ENCODE data around the gene MTUS2. TPM values are rescaled to one million over a fixed set of nuclear protein-coding genes. Genes with fewer than 3 reads are reported as not detected.

The MTUS2 gene
- total RNA-seq, 1 experiment from 2014 or later = 0.10 TPM

DNA sequence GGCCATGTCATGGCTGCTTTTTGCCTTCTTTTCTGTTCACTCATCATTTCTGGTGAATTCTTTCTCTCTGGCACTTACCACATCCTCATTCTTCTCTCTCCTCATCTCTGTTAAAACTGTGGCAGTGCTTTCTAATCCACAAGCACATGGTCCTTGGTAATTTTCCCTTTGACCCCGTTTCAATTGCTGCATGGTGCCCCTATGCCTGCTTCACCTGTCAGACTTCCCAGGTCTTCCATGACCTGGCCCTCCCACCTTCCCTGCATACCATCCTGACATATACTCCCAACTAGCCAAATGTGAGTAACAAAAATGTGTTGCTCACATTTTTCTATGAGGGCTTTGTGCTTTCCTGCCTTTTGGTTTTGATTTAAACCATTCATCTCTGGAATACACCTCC, 286.5 kb downstream of the MTUS2 start:
- no peak for DNase-seq (ENCODE audit: low spot score)

DNA sequence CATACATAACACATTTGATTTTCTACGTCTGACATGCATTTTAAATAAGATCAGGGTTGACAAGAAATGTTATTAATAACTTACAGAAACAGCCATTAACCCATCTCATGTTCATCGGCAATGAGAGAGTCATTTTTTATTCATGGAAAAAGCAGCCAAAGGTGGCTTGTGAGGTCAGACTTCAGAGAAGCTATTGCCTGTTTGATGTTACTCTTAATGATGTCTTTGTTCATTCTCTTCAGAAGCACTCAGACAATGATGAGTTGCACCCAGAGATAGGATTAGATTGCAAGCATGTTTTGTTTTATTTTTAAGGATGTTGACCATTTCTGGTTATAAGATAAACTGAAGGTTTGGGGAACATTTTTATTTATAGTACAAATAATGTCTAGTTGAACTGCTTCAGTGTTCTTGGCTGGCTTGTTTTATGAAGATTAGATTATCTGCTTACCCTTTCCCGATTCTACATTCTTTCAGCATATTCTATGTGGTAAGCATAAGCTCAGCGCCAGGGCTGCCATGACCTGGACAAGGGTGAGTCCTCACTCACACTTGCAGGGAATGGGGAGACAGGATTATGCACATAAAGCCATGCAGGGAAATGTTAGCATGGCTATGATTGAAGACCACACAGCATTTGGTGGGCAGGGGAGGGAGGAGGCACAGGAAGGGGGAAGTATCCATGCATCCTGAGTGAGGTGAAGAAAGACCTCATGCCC, 288.1 kb downstream of the MTUS2 start:
- DNase-seq (ENCODE audit: low spot score) = no peak

DNA sequence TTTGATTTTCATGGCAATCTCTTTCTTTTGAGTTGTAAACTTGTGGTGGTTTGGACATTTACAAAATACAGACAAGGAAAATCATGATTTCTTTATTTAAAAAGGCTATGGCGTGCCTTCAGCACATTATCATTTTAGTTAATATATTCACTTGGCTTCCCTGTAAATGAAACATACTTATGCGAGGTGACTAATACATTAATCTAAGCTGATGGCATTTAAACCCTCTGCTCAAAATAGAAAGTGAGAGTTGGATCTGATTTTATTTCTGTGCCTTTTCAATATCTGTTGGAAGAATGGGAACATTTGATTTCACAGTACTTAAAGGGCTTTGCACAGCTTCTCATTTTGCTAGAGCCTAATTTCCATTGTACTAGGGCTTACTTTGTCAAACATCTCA, 289.8 kb downstream of the MTUS2 start:
- no peak for DNase-seq (ENCODE audit: low spot score)

DNA sequence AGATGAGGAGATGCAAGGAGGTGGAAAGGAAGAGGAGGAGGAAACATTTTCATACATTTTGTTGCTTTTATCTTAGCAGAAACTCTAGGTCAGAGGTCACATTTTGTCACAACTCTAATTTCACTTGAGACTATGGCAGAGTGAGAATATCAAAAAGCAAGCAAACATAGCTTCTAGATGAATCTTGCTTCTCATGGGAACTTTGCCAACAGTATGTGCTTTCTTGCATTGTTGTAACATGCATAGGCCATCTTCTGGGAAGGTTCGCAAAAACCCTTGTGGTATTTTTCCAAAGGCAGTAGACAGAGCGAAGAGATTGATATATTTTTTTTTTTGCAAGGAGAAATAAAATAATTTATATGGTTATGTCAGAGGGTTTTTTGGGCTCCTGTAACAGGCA, 291.3 kb downstream of the MTUS2 start:
- DNase-seq (ENCODE audit: low spot score) = no peak

DNA sequence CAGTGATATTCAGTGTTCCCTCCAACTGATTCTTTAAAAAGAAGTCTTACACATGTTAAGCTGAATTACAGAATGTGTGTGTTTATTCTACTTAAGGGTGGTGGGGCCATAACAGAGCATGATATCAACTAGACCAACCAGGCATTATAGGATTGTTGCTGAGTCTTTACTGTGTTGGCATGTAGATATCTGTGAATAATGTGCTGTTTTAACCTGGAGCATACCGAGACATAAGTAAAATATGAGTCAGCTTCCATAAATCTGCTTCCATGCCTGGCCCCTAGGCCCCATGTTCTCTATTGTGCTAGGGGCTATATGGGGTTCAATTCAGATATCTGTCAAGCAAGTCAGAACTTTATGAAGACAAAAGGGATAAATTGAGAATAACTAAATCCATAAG, 295.7 kb downstream of the MTUS2 start:
- DNase-seq (ENCODE audit: low spot score) = no peak

DNA sequence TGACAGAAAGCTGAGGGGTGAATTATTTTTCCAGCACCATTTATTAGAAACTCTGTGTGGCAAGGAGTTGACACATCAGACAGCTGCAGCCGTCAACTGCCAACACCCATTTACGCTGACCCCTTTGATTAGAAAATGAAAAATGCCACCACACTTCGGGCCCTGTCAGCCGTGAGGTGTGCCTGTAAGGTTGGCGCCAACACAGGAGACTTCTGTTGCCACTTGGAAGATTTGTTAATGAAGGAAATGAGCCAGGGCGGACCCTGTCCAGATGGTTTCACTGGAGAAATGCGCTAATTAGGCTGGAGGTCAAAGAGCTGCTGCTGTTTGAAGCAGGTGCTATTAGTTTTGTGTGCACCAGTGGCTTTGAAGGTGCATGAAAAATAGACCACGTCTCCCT, 297.5 kb downstream of the MTUS2 start:
- no peak for DNase-seq (ENCODE audit: low spot score)

DNA sequence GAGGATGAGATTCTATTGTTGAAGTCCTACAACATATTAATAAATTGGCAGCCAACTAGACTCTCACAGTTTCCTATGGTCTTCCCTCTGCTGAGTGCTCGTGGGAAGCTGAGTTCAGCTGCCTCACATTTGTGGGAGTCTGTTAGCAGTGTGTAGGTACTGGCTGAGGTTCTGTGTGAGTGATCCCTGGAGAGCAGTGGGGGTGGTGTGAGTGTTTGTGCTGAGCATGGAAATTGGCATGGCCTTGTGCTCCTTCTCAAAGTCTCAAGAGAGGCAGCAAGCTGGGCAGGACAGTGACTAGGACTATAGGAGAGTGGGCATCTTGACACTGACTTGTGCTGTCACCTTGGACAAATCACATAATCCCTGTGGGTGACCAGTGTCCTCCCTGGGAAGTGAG, 298.3 kb downstream of the MTUS2 start:
- DNase-seq (ENCODE audit: low spot score) = no peak

DNA sequence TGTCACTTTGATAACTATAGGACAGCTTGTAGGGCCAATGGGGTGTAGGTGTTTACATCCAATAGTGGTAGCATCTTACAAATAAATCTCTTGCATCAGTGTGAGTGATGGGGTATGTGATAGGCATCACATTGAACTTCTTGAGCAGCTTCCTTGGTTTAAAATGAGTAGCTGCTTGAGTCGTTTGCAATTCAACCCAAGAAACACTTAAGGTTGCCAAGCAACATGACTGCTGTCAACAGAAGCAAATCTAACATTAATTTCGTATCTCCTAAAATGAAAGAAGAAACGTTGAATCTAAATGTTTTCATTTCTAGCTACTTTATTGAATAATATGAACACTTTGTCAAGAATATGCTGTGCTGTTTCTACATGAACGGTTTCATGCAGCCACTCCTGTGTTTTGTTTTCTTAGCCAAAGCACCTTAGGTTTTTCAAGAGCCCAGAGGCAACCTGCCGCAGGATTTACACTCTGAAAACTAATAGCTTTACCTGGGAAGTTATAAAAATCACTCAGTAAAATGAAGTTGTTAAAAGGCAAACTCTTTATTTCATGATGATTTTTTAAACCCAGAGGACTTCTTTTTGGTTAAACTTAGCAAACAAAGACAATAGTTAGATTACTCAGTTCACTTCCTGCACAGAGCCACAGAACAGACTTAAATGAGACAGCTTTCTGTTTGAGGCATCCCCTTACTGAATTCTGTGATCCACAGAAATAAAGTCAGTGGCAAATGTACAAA, 305.2 kb downstream of the MTUS2 start:
- DNase-seq (ENCODE audit: low spot score) = no peak

DNA sequence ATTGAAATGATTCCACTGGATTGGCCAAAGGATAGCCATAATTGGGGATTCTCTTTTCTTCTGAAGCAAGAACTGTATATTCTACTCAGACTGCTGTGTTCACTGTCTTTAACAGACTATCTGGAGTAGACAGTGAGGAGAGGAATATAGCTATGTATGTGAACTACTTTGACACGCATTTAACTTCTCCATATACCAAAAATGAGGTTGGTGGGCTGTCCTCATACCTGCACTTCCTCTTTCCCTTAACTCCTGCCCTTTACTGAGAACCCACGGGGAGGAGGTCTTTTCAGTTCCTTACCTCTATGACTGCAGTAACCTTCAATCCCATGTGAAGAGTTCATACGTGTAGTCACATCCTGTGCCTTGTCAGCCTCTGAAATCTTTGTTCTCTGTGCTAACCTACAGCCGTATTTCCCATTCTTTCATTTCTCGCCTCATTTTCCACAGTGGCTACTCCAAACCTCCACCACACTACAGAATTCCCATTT, 305.8 kb downstream of the MTUS2 start:
- no peak for DNase-seq (ENCODE audit: low spot score)

DNA sequence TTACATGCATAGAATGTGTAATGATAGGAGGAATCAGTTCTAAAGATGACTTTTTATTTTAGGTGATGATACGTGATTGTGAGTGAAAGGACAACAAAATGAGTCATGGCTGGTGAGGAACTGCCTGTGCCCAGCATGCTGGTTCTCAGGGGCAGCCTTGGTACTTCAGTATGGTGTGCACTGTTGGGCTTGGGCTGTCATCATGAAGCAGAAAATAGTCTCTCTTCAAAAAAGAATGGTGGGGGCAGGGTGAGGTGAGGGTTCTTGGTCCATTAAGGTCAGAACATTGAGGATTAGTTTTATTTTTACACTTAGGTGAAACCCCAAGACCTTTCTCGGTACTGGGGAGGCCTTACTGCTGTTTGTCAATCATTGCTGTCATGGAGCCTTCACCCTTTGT, 309.5 kb downstream of the MTUS2 start:
- DNase-seq (ENCODE audit: low spot score) = no peak

DNA sequence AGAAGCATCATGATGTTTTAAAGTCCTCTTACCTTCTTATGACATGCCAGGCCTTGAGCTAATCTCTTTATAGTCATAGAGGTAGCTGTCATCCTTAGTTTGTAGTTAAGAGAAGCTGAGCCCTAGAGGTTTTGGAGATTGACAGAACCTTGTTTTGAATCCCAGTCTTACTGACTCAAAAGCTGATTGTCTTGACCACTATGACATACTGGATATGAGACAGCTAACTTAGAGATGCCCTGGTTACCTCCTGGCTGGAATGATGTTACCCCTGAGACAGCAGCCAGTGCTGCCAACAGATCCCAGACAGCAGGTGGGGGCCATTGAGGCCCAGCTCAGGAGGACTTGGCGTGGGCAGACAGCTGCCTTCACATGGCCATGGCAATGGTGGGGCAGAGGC, 311.0 kb downstream of the MTUS2 start:
- DNase-seq (ENCODE audit: low spot score) = no peak

DNA sequence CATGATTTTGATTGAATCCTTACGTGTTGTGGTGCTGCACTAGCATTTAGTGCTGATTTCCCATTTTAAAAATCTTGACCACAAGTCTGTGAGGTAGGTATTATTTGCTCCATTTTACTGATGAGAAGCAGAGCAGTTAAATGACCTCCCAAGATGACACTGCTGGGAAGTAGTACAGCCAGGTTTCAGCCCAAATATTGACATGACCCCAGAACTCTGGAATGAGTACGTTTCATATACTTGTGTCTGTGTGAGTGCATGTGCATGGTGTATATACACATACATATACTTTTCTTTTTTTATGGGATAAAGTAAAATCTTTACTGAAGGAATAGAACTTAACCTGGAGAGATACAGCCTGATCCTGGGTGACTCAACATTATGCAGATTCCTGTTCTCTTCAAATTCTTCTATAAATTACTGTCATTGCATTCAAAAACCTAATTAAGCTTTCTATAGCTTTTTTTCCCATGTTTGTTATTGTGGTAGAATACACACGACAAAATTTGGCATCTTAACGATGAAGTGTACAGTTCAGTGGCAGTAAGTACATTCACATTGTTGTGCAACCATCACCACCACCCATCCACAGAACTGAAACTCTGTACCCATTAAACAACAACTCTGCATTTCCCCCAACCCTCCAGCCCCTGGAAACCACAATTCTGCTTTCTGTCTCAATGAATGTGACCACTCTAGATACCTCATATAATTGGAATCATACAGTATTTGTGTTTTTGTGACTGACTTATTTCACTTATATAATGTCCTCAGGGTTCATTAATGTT, 311.9 kb downstream of the MTUS2 start:
- no peak for DNase-seq (ENCODE audit: low spot score)

DNA sequence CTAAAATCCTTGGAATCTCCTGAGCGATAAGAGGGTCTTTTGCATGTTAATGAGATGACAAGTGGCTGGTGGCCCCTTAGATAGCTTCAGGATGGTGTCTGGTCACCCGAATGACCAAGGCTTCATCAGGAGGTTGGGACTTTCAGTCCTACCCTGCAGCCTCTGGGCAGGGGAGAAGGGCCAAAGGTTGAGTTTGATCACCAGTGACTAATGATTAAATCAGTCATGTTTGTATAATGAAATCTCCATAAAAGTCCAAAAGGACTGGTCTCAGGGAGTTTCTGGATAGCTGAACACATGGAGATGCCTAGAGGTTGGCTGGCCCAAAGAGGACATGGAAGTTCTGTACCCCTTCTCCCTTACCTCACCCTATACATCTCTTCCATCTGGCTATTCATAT, 316.2 kb downstream of the MTUS2 start:
- DNase-seq (ENCODE audit: low spot score) = no peak

DNA sequence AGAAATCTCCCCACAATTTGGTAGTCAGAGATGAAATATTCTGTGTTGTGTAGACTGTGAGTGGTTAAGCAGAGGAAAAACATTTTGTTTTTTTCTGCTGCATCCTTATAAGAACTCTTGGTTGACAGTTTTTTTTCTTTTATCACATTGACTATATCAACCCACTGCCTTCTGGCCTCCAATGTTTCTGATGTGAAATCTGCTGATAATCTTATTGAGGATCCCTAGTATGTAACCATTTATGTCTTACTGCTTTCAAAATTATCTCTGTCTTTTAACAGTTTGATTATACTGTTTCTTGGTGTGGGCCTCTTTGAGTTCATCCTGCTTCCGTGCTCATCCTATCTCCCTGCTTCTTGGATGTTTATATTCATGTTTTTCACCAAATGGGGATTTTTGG, 316.9 kb downstream of the MTUS2 start:
- no peak for DNase-seq (ENCODE audit: low spot score)

DNA sequence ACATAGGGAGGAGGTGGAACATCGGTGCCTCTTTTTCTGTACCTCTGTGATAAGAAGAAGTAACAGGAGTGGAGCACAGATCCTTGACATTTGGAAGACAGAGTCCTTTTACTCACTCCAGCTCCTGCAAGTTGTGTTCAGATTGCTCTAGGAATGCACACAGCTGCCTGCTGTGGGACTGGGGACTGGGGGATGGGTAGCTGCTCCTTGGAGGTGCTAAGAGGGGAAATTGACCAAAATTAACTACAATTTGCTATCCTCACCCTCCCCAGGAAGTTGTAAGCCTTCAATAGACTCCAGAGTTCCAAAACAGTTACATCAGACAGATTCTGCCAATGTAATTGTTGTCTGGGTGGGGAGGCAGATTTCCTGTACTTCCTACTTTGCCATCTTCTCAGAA, 317.9 kb downstream of the MTUS2 start:
- DNase-seq (ENCODE audit: low spot score) = no peak

DNA sequence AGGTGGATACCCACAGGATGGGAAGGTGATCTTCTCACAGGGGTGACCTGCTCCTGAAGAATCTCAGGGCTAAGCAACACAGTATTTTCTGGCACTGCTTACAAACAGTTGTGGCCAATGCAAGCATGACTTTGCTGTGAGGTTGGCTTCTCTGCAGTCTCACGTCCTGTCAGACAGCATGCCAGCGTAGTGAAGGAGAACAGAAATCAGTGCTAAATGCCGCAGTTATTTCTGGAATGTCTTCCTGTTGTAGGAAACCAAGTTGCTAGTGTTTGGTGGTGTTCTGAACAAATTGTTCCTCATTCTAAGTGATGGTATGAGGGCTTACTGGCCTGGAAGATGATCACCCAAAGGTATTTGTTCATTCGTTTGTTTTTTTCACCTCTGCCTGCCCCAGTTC, 320.1 kb downstream of the MTUS2 start:
- peak; percentile 20 for DNase-seq (ENCODE audit: low spot score)

DNA sequence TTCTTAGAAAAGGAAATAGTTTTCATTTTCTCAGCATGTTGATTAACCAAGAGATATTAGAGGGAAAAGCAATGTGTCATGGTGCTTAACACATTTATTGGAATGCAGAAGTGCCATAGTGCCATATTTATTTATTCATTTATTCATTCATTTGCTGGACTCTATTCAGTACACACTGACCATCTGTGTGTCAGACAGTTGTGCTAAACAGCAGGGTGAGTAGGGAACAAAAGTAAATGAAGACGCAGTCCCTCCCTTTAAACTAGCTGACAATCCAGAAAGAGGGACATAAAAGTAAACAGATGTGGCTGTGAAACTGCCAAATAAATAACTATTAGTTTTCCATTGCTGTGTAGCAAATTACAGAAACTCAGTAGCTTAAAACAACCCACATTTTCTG, 323.7 kb downstream of the MTUS2 start:
- DNase-seq (ENCODE audit: low spot score) = no peak

DNA sequence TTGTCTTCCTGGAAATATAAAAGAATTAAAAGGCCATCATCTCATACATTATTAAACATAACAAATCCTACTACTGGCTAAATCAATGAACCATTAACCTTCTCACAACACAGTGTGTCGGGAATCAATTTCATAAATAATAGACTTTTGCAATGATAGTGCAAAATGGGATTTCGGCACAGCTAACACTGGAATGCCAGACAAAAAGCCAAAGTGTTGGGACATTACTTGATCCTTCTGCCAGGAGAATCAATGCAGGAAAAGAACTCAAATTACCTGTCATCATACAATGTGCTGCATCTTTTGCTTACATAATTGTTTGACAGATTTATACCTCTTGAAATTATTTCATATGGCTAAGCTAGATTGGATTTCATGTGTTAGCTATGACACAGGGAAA, 334.3 kb downstream of the MTUS2 start:
- no peak for DNase-seq (ENCODE audit: low spot score)

DNA sequence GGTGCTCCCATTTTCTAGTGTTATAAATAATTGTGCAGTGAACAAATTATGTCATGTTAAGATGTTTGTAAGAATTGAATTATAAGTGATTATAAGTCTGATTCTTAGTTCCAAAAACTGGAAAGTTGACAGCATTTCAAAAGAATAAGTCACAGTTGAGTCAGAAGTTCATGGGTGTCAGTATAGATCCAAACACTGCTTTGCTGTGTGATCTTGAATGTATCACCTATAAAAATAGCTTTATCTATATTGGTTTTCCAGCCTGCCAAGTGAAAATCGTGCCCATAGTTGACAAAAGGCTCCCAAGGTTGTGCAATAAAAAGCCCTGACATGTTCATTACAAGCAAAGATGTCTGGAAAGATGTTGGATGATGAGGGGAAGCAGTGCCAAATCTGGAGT, 336.0 kb downstream of the MTUS2 start:
- no peak for DNase-seq (ENCODE audit: low spot score)

DNA sequence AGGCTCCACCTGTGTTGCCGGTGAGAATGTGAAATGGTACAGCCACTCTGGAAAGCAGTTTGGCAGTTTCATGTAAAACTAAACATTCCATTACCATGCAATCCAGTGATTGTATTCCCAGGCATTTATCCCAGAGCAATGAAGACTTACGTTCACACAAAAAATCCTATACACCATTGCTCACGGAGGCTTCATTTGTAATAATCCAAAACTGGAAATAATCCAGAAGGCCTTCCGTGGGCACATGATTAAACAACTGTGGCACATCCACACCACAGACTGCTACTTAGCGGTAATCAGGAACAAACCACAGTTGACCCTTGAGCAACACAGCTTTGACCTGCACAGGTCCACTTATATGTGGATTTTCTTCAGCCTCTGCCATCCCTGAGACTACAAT, 339.7 kb downstream of the MTUS2 start:
- no peak for DNase-seq (ENCODE audit: low spot score)

DNA sequence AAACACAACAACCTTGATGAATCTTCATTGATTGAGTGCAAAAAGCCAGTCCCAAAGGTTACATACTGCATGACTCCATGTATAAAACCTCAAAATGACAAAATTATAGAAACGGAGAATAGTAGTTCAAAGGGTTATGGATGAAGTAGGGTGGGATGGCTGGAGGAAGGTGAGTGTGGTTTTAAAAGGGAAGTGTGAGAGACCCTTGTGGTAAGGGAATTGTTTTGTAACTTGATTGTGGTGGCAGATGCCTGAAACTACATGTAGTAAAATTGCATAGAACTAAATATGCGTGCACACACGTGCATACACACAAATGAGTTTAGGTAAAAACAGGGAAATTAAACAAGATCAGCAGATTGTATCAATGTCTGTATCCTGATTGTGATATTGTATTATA, 340.7 kb downstream of the MTUS2 start:
- no peak for DNase-seq (ENCODE audit: low spot score)

DNA sequence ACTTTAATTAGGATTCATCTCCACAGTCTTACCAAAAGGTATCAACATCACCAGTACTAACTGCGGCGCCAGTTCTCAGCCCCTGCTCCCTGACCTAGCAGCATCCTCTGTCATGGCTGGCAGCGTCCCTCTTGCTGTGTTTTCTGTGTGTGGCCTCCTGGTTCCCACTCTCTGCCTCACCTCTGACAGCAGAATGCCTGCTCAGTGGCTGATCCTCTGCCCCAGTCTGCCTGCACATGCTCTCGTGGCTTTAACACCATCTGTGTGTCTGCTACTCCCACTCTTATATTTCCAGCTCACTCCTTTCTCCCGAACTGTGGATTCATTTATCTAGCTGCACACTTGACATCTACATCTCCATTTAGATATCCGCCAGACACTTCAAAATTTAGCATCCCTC, 341.5 kb downstream of the MTUS2 start:
- no peak for DNase-seq (ENCODE audit: low spot score)
